SU-DHL-6 (cell line): ENCODE data around the gene EIF4A2.

Experiments
- EZH2phosphoT487 ChIP-seq: fragments of 200-600 bp; sonication (generic), shearing (Covaris generic); conservative IDR thresholded peaks from 2 replicates; pipeline ENCODE4 v1.6.1; 2018; ENCODE audit warnings: mild to moderate bottlenecking, antibody characterized with exemption, low read length, moderate library complexity, mixed read lengths
- TF ChIP-seq, protein P1 (sequence below): fragments of 200-600 bp; sonication (generic); IDR thresholded peaks from one replicate; pipeline ENCODE4 v1.5.1; 2017; ENCODE audit warnings: antibody characterized with exemption, mild to moderate bottlenecking, low read length, moderate library complexity; ENCODE audit not compliant: insufficient read depth, poor library complexity, severe bottlenecking

DNA sequence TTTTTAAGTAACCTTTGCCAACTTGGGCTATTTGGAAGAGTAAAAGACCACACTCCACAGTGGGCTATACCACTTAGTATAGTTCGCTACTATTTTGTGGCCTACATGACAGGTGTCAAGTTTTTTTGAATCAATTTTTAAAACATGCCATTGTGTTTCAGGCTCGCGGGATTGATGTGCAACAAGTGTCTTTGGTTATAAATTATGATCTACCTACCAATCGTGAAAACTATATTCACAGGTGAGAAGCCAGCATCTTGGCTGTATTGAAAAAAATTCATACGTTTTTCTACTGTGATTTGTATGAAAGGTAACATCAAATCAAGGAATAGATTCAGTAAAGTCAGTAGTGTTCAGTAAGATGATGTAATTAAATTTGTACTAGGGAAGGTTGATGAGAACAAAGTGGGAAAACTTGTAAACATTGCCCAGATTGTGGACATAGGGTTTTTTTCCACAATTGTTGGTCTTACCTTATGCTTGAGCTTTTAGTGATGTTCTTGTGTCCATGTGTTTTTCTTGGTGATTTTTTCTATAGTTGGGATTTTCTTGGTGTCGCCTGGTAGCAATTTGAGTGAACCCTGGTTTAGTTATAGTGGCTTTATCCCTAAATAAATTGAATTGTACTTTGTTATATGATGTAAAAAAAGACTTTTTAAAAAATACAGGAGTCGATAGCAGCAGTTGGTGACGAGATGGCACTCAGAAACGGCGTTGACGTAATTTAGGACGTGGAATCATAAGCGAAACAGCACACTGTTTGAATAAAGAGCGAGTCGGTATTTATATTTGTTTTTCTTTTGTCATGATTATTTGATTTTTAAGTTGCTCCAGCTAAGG is 4.5 kb downstream of the EIF4A2 start:
- TF ChIP-seq, protein P1, sequence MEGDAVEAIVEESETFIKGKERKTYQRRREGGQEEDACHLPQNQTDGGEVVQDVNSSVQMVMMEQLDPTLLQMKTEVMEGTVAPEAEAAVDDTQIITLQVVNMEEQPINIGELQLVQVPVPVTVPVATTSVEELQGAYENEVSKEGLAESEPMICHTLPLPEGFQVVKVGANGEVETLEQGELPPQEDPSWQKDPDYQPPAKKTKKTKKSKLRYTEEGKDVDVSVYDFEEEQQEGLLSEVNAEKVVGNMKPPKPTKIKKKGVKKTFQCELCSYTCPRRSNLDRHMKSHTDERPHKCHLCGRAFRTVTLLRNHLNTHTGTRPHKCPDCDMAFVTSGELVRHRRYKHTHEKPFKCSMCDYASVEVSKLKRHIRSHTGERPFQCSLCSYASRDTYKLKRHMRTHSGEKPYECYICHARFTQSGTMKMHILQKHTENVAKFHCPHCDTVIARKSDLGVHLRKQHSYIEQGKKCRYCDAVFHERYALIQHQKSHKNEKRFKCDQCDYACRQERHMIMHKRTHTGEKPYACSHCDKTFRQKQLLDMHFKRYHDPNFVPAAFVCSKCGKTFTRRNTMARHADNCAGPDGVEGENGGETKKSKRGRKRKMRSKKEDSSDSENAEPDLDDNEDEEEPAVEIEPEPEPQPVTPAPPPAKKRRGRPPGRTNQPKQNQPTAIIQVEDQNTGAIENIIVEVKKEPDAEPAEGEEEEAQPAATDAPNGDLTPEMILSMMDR: no peak
- no peak for TF ChIP-seq EZH2phosphoT487
